IMR-90 (cell line): Measurements from ENCODE around the gene VPS37C. TPM values are rescaled to one million over a fixed set of nuclear protein-coding genes. Genes with fewer than 3 reads are reported as not detected.
A peak's percentile ranks its signal among the peaks of the same experiment; 100 is the strongest.

Source experiments
- ATAC-seq: fragments of 200-7000 bp; cut with Tn5 transposase; 2 replicates; pipeline ENCODE4 v1.9.1; 2020; ENCODE audit warnings: low read depth, mild to moderate bottlenecking, moderate library complexity
- BruUV-seq: library from RNA; stranded (reverse); fragments of 400-500 nt; replicated peaks from 2 replicates; lab custom pipeline; 2021; lab: Mats Ljungman, UMichigan
- CTCF ChIA-PET: fragments of 300-600 bp; formaldehyde crosslinking; extraction: SDS; loops from one replicate; lab custom pipeline; 2021; ENCODE audit warnings: antibody characterized with exemption; lab: Yijun Ruan, JAX
- POLR2A ChIA-PET: fragments of 300-600 bp; sonication (Branson Sonifier 250); formaldehyde crosslinking; loops from one replicate; lab custom pipeline; 2022; ENCODE audit warnings: antibody characterized with exemption; ENCODE audit not compliant: unreplicated experiment; lab: Charles Lee
- DNase-seq: peaks from one replicate; pipeline ENCODE4 v3.0.0; 2013
- H2AFZ ChIP-seq: replicated peaks from 2 replicates; pipeline ENCODE3; 2013; ENCODE audit warnings: low read length, mild to moderate bottlenecking; ENCODE audit not compliant: poor library complexity
- H2AK5ac ChIP-seq: 2 replicates; pipeline ENCODE4 v1.6.1; 2013; ENCODE audit warnings: low read depth, low read length, inconsistent platforms
- H2AK9ac ChIP-seq: replicated peaks from 2 replicates; pipeline ENCODE3; 2013; ENCODE audit warnings: mild to moderate bottlenecking, low read depth, low read length, moderate library complexity; ENCODE audit not compliant: poor library complexity
- H2BK120ac ChIP-seq: 2 replicates; pipeline ENCODE4 v1.6.1; 2013; ENCODE audit warnings: low read depth, low read length, inconsistent platforms
- H2BK15ac ChIP-seq: 3 replicates; pipeline ENCODE4 v1.6.1; 2013; ENCODE audit warnings: low read depth, low read length, inconsistent platforms
- H2BK20ac ChIP-seq: 2 replicates; pipeline ENCODE4 v1.6.1; 2013; ENCODE audit warnings: low read depth, mild to moderate bottlenecking, inconsistent platforms, low read length, moderate library complexity
- H2BK5ac ChIP-seq: 2 replicates; pipeline ENCODE4 v1.6.1; 2013; ENCODE audit warnings: mild to moderate bottlenecking, low read depth, low read length, inconsistent platforms; ENCODE audit not compliant: poor library complexity, severe bottlenecking
- H3K14ac ChIP-seq: replicated peaks from 2 replicates; pipeline ENCODE4 v1.6.1; 2013; ENCODE audit warnings: low read depth, low read length, inconsistent platforms
- H3K18ac ChIP-seq: 2 replicates; pipeline ENCODE4 v1.6.1; 2013; ENCODE audit warnings: low read depth, low read length, control low read depth
- H3K23ac ChIP-seq: 2 replicates; pipeline ENCODE4 v1.6.1; 2013; ENCODE audit warnings: low read depth, low read length, inconsistent platforms
- H3K27ac ChIP-seq: 2 replicates; pipeline ENCODE4 v1.5.1; 2013; ENCODE audit warnings: mild to moderate bottlenecking, control low read depth, low read length; ENCODE audit not compliant: insufficient read depth
- H3K27me3 ChIP-seq: 2 replicates; pipeline ENCODE4 v1.6.1; 2013; ENCODE audit warnings: low read length; ENCODE audit not compliant: control insufficient read depth, insufficient read depth
- H3K36me3 ChIP-seq: 2 replicates; pipeline ENCODE4 v1.6.1; 2013; ENCODE audit warnings: low read length, mixed read lengths; ENCODE audit not compliant: control insufficient read depth, insufficient read depth
- H3K4ac ChIP-seq: 2 replicates; pipeline ENCODE4 v1.6.1; 2013; ENCODE audit warnings: low read depth, low read length, inconsistent platforms
- H3K4me1 ChIP-seq: 2 replicates; pipeline ENCODE4 v1.6.1; 2013; ENCODE audit warnings: low read length, mixed read lengths; ENCODE audit not compliant: control insufficient read depth, insufficient read depth
- H3K4me2 ChIP-seq: 2 replicates; pipeline ENCODE4 v1.6.1; 2013; ENCODE audit warnings: low read depth, mild to moderate bottlenecking, control low read depth, low read length, moderate library complexity
- H3K4me3 ChIP-seq: 2 replicates; pipeline ENCODE4 v1.5.1; 2013; ENCODE audit warnings: low read depth, mild to moderate bottlenecking, control low read depth, low read length, moderate library complexity; ENCODE audit not compliant: insufficient read depth
- H3K56ac ChIP-seq: 2 replicates; pipeline ENCODE4 v1.6.1; 2013; ENCODE audit warnings: low read length, inconsistent platforms; ENCODE audit not compliant: insufficient read depth; ENCODE audit errors: extremely low read depth
- H3K79me1 ChIP-seq, 2 experiments: 2 replicates each; pipeline ENCODE4 v1.6.1; 2013; ENCODE audit warnings: low read length in 2 of 2, inconsistent platforms in 1 of 2, low read depth in 1 of 2
- H3K9ac ChIP-seq: 2 replicates; pipeline ENCODE4 v1.6.1; 2013; ENCODE audit warnings: low read depth, low read length, control low read depth
- H3K9me1 ChIP-seq: 2 replicates; pipeline ENCODE4 v1.6.1; 2013; ENCODE audit warnings: low read length, inconsistent platforms; ENCODE audit not compliant: insufficient read depth
- H3K9me3 ChIP-seq: 2 replicates; pipeline ENCODE4 v1.6.1; 2013; ENCODE audit warnings: low read length; ENCODE audit not compliant: control insufficient read depth, insufficient read depth
- H4K20me1 ChIP-seq: 2 replicates; pipeline ENCODE4 v1.6.1; 2013; ENCODE audit warnings: low read length, inconsistent platforms; ENCODE audit not compliant: insufficient read depth
- H4K5ac ChIP-seq: 2 replicates; pipeline ENCODE4 v1.6.1; 2013; ENCODE audit warnings: mild to moderate bottlenecking, low read depth, low read length, control low read depth
- H4K8ac ChIP-seq, 2 experiments: 2 replicates each; pipeline ENCODE4 v1.6.1; 2013; ENCODE audit warnings: low read depth in 2 of 2, low read length in 2 of 2, control low read depth in 1 of 2, inconsistent platforms in 1 of 2
- H4K91ac ChIP-seq: 2 replicates; pipeline ENCODE4 v1.6.1; 2013; ENCODE audit warnings: low read depth, low read length, inconsistent platforms; ENCODE audit not compliant: insufficient read depth
- BHLHE40 ChIP-seq: fragments of 150-350 bp; IDR thresholded peaks from 2 replicates; pipeline ENCODE4 v1.6.1; 2016; ENCODE audit warnings: mild to moderate bottlenecking, low read depth, low read length
- CTCF ChIP-seq: conservative IDR thresholded peaks from 2 replicates; pipeline ENCODE4 v1.5.1; 2012; ENCODE audit warnings: mild to moderate bottlenecking, low read depth, low read length, improper control_type of control experiment
- MAZ ChIP-seq: IDR thresholded peaks from 2 replicates; pipeline ENCODE4 v1.6.1; 2012; ENCODE audit warnings: low read depth, mild to moderate bottlenecking, low read length, improper control_type of control experiment, moderate library complexity, borderline replicate concordance
- RAD21 ChIP-seq: IDR thresholded peaks from 2 replicates; pipeline ENCODE4 v1.6.1; 2012; ENCODE audit warnings: low read length, improper control_type of control experiment
- SMC3 ChIP-seq: fragments of 150-350 bp; IDR thresholded peaks from 2 replicates; pipeline ENCODE4 v1.6.1; 2016; ENCODE audit warnings: low read depth, mild to moderate bottlenecking, antibody characterized with exemption, low read length, moderate library complexity
- WGBS, 2 experiments: methylation state at CpG; one replicate each; pipeline versions ENCODE4 v1.1.5 to v1.1.7; 2013; ENCODE audit warnings: missing lambda C conversion rate in 2 of 2; ENCODE audit not compliant: insufficient read length in 1 of 2; ENCODE audit errors: extremely low coverage in 2 of 2; 5-methylcytosine and 5-hydroxymethylcytosine counted together
- dilution Hi-C: fragments of 300-500 bp; cut with HindIII; formaldehyde crosslinking; loops from one replicate; pipeline ENCODE4 v1.14.3; 2018; ENCODE audit warnings: low sequenced_read_pairs; ENCODE audit not compliant: unreplicated experiment
- in situ Hi-C: fragments of 300-500 bp; cut with MboI; formaldehyde crosslinking; loops from 3 replicates; pipeline ENCODE4 v1.14.3; 2019; ENCODE audit warnings: low sequenced_read_pairs, inconsistent platforms, mixed read lengths
- intact Hi-C: fragments of 100-400 bp; cut with micrococcal nuclease; formaldehyde crosslinking; loops from 2 replicates; pipeline ENCODE4 v1.10.0; 2022
- polyA plus RNA-seq, 3 experiments: library from polyadenylated mRNA; depleted of rRNA; stranded (reverse); fragments of >200 nt; gene quantifications; 2 replicates each; pipeline ENCODE4 v1.2.3, GENCODE V29; 2012; ENCODE audit warnings: low replicate concordance in 1 of 3
- total RNA-seq: library from RNA; depleted of rRNA; stranded (reverse); fragments of >200 nt; gene quantifications from 2 replicates; pipeline ENCODE4 v1.2.3, GENCODE V29; 2012

Gene VPS37C
- total and polyA plus RNA-seq, 2 of the 4 experiments (the other 2 are of a cell fraction), result 3.2 to 13.2 TPM

DNA sequence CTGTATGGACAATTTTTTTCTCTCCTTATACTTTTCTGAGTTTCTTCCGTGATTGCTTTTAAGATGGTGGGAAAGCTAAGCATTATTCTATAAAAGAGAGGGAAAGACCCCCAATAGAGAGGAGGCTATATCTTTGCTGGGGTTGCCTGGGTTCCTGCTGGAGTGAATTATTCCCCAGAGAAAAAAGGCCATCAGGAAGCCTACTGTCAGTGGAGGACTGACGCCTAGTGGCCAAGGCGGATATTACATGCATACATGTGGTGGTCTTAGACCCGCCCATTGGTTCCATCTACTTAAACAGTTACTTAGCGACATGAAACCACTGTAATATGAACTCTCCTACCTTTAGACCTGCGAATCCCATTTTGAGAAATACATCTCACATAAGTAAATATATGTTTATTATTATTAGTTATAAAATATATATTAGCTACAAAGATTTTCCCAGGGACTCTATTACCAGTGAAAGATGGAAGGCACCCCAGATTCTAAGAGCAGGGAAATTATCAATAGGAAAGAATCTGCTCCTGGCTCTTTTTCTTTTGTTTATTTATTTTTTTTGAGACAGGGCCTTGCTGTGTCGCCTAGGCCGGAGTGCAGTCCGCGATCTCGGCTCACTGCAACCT lies 26.4 kb upstream of the VPS37C start:
- Histone ChIP-seq H4K8ac (no peak overlapping the region), H3K14ac (no peak overlapping the region), H3K18ac (no peak overlapping the region), H3K56ac (no peak overlapping the region), H2BK120ac (no peak overlapping the region), H3K4me1 (no peaks in the 10 kb centered on the region), H3K27me3 (no peaks in the 10 kb centered on the region; the same call in none of the 2 replicates), H3K23ac (no peak overlapping the region), H3K36me3 (no peaks in the 10 kb centered on the region), H3K79me1 (no peaks in the 10 kb centered on the region), H3K9me3 (peaks cover 1% of the 10 kb centered on the region; the same call in 1 of the 2 replicates), H3K9me1 (no peaks in the 10 kb centered on the region), H2BK5ac (no peak overlapping the region), H2AFZ (peak overlapping the region; percentile 53), H3K4me2 (no peak overlapping the region), H2BK20ac (no peak overlapping the region), H3K4me3 (no peak overlapping the region), H3K4ac (no peak overlapping the region), H2BK15ac (no peak overlapping the region), H3K27ac (no peak overlapping the region), H4K5ac (no peak overlapping the region), H2AK5ac (no peak overlapping the region), H4K91ac (no peak overlapping the region), H3K9ac (no peak overlapping the region), H4K20me1 (no peaks in the 10 kb centered on the region), H2AK9ac (no peak overlapping the region)
- intact Hi-C loops (loop anchor here (1.0 to 2.0 kb wide), 5 partner anchors 57 to 412 kb away; partner anchors contain the start of gene TMEM109), dilution Hi-C loops (no loop called here), in situ Hi-C loops (loop anchor here (5.0 kb wide), 1 partner anchor 60 kb away; no protein-coding TSS in a partner anchor)
- no CpG with 5 or more reads among the region's 11 CpGs for WGBS, 2 experiments
- POLR2A ChIA-PET, result no interaction called here
- CTCF ChIA-PET, result interaction anchor here (0.5 to 2.6 kb wide), 9 partner anchors 9 to 220 kb away, joined by 3 to 11 read pairs (median 3); no protein-coding TSS in a partner anchor
- TF ChIP-seq SMC3 (peak; percentile 70), RAD21 (peak; percentile 94), CTCF (peak; percentile 93), MAZ (no peak), BHLHE40 (no peak)
- no TSS peak for BruUV-seq
- peak; percentile 99 for ATAC-seq
- DNase-seq, result peak; percentile 77
